Measurements from ENCODE around the gene BPIFB2.

The BPIFB2 gene

DNA sequence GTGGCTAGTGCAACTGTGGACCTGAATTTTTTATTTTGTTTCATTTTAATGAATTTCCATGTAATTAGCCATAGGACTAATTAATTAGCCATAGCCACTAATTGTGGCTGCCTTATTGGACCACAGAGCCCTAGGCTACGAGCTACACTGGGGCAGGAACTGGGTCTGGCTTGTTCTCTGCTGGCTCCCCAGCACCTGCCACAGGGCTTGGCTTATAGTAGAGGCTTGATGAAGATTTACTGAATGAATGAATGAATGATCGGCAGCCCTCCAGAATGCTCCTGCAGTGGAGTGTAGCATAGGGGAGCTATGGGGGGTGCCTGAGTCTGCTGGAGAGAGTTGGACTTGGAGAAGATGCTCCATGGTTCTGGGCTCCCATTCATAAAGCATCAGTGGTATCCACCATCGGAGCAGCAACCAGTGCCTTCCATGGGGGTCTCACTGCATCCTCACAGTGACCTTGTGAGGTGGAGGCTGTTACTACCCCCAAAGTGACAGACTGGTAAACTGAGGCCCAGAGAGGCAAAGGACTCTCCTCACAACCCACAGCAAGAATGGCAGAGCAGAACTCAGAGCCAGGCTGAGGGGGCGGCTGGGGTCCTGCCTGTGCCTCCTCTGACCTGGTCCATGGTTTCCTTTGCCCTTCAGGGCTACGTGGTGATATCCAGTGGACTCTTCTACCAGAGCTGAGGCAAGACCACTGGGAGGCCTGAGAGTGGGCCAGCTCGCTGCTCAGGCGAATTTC is 15.4 kb downstream of the BPIFB2 start:
- DNase-seq (ENCODE audit: low read depth), result no peak

DNA sequence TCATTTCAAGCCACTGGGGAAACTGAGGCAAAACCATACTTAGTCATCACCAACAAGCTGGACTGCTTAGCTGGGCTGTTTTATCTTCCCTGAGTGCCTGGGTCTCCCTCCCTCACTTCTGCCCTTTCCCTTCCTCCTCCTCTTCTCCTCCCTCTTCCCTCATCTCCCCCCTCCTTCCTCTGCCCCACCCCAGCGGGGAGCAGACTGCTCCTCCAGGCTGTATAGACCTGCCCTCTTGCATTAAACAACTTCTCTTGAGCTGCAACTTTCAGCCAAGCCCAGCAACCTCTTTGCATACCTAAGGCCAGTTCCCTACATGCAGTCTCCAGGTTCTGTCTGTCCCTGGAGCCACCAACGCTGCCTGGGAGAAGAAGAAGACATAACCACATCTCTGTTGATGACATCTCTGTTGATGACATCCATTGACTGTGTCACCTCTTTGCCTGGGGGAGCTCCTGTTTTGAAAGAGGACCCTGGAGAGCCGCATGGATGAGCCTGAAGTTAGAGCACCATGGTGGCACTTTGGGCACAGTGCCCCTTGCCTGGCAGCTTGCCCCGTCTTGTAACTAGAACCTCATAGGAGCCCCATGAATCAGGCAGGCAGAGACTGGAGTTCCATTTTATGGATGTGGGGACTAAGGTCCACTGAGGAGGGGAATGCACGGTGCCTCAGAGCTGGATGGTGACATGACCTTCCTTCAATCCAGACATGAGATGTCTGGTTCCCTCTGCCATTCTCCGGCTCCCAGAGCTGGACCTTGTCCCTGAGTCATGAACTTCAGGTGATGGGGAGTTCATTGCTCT is 16.1 kb downstream of the BPIFB2 start:
- no peak for DNase-seq (ENCODE audit: low read depth)

DNA sequence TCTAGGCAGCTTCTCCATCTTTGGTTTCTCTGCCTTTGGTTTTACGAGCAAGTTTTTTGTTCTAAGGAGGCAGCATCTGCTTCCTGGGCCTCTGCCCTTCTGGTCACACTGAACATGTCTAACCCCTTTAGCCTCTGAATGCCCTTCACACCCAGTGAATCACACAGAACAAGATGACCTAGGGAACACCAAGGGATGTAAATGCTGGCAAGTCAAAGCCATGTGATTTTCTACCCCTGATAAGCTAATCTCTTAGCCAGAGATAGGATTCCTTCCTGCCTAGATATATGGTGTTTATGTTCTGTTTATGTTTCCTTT is 16.7 kb downstream of the BPIFB2 start:
- DNase-seq (ENCODE audit: low read depth), result no peak

DNA sequence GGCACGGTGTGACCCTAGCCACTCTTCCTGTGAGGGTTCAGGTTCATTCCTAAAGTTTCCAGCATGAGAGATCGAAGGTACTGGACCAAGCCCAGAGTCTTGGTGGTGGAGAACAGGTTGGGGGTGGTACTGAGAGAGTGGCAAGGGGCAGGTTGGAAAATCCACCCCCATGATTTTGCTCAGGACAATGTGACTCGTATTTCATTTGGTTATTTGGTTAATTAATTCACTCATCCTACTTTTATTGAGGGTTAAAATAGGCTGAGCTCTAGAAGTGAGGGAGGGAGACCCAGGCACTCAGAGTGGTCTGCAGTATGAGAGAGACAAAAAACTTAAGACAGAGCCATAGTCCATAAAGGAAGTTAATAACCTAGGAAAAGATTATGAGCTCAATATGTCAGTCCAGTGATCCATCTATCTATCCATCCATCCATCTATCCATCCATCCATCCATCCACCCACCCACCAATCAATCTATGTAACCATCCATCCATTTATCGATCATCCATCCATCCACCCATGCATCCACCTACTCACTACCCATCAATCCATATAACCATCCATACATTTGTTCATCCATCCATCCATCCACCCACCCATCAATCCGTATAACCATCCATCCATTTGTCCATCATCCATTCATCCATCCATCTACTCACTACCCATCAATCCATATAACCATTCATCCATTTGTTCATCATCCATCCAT is 17.3 kb downstream of the BPIFB2 start:
- no peak for DNase-seq (ENCODE audit: low read depth)

DNA sequence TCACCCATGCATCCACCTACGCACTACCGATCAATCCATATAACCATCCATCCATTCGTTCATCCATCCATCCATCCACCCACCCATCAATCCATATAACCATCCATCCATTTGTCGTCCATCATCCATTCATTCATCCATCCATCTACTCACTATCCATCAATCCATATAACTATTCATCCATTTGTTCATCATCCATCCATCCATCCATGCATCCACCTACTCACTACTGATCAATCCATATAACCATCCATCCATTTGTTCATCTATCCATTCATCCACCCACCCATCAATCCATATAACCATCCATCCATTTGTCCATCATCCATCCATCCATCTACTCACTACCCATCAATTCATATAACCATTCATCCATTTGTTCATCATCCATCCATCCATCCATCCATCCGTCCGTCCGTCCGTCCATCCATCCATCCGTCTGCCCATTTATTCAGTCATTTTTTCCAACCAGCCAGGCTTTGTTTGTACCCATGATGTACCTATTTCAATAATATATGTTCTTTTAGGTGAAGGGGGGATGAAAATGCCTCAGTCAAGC is 17.9 kb downstream of the BPIFB2 start:
- DNase-seq (ENCODE audit: low read depth), result no peak

DNA sequence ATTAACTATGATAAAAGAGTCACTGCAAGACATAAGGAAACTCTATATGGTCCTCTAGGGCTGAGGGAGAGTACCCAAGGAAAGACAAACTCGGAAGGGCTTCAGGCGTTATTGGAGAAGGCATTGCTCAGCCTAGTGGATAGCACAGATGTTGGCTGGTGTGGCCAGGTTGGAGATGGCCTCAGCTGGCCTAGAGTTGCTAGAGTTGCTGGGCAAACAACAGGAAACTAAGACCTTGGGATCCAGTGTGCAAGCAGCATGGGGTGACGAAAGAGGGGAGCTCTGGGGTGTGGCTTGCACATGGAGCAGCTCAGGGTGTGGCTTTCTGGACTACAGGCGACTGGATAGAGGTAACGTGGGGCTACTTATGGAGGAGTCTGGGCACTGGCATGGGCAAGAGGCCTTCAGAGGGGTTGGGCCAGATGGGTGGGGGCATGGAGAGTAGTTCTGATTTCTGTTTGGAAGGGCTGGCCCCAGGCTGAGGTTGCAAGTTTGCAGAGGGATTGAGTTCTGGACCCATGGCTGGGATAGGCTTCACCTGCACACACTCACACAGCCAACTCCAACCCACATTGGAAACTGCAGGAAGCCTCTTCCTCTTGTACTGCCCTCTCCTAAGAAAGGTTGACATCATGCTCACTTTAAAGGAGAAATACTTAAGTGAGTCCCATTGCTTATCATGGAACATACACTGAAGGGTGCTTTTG is 18.7 kb downstream of the BPIFB2 start:
- DNase-seq (ENCODE audit: low read depth), result no peak

DNA sequence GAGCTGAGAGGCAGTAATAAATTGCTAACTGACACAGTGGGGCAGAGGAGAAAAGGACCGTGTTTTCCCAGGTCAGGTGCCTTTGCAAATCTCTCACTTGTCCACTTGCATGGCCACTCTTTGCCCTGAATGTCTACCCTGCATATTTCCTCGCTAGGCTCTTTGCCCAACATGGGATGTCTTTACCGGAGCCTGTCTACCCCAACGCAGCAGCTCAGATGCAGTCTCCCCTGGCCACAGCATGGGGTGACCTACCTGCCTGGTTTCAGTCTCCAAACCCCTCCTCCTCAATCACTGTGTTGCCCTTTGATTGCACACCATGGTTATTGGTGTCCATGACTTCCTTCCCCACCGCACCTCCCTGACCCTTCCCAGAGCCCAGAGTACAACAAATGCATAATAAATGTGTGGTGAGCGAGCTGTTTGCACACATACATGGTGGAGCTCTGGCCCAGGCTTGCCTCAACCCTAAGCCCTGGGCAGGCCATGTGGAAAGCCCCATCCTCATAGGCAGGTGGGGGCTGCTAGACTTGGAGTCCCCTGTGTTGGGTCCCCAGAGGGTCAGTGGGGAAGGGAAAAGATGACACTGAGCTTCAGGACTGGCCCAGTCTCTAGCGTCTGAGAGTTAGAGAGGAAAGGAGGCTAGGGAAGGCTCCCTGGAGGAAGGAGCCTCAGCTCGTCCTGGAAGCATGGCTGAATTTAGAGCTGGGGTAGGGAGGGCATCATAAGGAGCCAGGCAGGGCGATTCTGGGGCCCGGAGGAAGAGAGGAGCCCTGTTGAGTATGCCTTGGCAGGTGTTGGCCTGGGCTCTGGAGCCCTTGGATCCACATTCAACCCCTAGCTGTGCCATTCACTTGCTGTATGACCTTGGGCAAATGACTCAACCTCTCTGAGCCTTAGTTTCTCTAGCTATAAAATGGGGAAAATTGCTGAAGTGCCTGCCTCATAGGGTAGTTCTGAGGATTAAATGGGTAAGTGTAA is 19.6 kb downstream of the BPIFB2 start:
- DNase-seq (ENCODE audit: low read depth), result no peak

DNA sequence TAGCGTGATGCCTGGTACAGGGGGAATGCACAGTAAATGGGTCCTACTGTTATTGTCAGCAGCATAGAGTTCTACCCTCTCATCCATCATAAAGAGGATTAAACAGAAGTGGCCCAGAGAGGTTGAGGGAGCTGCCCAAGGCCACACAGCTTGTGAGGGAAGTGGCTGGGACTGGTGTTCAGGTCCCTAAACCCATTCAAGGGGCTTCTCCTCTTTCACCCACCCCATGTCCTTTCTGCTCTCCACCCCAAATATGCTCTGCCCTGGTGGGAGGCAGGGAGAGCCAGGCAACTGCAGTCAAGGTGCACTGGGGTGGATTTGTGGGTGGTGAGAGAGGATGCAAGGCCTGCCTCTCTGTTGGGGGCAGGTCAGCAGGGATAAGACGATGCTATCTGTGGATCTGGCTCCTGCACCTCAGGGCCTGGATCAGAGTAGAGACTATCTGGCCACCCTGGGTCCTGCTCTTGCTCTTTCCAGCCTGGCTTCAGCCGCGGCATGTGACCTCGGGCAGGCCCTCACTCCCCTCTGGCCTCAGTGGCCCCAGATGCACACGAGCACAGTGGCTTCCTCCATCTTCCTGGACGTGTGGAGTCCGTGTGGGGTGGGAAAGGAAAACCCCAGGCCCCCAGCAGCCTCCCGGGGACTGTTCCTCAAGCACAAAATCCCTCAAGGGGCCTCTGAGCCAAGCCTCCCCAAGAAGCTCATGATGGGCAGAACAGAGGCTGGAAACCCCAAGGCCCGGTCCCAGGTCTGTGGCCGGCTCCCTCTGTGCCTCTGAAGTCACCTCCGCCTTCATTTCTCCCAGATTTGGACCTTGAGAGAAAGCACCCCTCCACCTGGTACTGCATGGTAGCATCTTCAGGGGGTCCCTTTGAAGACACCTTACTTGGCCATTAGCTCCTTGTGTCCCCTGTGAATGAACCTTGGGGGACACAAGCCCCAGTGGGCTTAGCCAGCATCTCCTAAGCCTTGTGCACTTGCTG is 20.6 kb downstream of the BPIFB2 start:
- no peak for DNase-seq (ENCODE audit: low read depth)

DNA sequence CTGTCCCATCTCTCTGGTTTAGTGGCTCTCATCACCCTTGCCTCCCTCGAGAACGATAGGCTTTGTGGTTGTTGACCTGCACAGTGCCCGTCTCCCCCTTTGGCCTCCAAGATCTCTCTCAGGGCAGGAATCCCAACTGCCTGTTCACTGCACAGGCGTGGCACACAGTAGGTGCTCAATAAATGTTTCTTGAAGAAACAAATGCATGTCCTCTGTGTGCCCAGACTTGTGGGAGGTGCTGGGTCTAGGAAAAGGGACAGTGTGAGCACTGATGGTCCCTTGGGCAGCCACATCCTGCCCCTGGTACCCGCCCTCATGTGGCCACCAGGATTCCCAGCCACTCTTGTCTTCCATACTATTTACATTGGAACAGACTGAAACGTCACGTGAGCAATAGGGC is 21.4 kb downstream of the BPIFB2 start:
- no peak for DNase-seq (ENCODE audit: low read depth)

DNA sequence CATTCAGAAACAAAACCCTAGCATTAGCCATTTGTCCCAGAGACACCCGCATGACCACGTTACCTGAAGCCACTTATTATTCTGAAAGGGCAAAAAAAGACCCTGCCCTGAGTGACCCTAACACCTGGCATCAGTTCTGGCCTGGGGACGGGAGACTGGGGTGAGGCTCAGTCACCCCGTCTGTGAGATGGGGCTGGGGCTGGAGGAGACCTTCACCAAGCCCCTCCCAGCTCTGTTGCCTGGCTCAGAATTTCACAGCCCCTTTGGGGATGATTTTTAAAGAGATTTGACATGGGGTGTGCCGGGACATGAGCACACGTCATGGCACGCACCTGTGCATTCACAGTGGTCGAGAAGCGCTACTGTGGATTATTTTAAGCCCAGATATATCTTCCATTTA is 22.6 kb downstream of the BPIFB2 start:
- no peak for DNase-seq (ENCODE audit: low read depth)

DNA sequence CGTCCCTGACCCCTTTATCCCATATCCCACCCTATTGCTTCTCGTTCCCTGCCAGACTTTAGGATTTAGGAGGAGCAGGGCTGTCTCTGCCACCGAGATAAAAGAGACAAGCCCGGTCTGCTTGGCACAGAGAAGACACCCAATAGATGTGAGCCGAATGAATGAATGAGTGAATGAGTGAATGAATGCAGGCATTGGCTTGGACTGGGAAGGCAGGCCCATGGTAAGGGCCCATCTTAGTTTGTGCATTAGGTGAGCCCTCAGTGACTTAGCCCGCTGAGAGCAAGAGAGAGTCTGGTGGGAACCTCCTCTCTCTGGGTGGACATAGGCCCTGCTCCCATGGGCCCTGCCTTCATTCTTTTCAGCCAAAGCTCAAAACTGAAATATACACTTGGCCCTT is 23.1 kb downstream of the BPIFB2 start:
- no peak for DNase-seq (ENCODE audit: low read depth)

DNA sequence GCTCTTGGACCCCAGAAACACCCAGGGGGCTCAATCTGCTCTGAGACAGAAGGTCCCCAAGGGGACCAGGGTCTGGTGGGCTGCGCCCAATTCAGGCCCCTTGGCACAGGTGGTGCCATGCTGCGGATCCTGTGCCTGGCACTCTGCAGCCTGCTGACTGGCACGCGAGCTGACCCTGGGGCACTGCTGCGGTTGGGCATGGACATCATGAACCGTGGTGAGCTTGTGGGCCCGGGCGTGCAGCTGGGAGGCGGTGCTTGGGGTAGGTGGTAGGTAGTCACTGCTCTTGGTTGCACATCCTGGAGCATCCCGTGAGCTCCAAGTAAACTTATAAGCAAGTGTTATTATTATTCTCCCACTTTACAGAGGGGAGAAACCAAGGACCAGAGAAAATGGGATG is 24.0 kb downstream of the BPIFB2 start, which contains the start of gene BPIFB6:
BPIFB6 (plus strand) TSS at position 118 of the 400 bp plus-strand sequence; CDS start at position 118, 0 bp downstream.
- no peak for DNase-seq (ENCODE audit: low read depth)

DNA sequence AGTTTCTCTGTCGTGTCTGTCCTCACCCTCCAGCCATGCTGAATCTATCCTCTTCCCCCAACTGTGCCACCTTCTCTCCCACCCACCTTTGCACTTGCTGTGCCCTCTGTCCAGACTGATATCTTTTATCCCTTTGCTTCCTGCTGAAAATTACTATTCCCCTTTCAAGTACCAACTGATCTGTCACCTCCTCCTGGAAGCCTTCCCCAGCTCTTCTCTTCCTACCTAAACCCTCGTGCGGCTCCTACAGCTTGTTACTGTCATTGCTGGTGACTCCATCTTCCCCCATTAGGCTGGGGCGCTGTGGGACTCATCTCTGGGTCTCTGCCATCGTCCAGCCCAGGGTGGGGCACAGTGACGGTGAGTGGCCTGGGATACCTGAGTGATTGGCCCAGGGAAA is 25.1 kb downstream of the BPIFB2 start:
- no peak for DNase-seq (ENCODE audit: low read depth)

DNA sequence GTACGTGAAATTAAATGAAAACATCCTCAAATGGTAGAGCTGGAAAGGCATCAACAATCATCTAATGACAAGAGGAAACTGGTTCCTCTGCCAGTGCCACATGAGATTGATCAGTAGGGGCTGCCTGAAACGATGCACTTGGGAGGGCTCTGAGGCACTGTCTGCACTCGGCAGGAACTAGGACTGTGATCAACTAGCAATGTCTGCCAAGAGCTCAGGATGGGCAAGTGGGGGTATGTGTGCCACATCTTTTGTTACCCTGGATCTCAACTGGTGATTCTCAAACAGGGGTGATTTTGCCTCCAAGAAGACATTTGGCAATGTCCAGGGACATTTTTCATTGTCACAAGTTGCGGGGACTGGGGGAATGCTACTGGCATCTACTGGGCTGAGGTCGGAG is 25.9 kb downstream of the BPIFB2 start:
- no peak for DNase-seq (ENCODE audit: low read depth)

DNA sequence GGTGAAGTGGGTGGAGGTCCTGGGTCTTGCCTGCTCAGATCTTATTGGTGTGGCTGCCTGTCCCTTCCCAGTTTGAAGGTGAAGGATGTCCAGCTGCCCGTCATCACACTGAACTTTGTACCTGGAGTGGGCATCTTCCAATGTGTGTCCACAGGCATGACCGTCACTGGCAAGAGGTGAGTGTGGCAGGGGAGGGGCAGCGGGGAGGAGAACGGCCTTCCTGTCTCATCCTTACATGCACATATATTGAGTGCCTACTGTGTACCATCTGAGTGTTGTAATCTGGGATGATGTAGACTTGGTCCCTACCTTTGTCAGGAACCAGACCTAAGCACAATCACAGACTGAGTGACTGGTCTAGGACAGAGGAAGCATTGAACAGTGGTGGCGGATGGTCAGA is 26.6 kb downstream of the BPIFB2 start:
- DNase-seq (ENCODE audit: low read depth), result no peak

DNA sequence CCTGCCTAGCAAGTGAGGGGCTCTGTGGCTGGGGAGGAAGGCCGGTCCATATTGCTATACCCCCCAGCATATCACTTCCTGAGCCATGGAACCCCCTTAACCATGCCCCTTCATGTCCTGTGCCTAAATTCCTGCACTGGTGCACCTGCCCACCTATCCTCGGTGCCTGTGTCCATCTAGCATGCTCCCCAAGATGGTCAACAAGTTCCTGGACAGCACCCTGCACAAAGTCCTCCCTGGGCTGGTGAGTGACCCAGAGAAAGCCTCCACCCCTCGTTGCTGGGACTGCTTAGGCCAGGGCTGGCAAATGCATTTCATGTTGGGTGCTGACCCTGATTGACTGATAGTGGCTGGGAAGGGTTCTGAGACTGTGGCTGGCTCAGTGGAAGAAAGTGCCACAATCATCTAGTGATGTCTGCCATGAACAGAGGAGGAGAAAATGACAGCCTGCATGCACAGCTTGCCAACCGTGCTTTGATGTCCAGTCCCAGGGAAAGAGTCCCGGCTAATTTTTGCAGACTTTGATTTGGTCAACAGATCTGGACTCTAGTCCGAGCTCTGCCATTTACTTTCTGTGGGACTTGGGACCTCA is 27.5 kb downstream of the BPIFB2 start:
- no peak for DNase-seq (ENCODE audit: low read depth)

DNA sequence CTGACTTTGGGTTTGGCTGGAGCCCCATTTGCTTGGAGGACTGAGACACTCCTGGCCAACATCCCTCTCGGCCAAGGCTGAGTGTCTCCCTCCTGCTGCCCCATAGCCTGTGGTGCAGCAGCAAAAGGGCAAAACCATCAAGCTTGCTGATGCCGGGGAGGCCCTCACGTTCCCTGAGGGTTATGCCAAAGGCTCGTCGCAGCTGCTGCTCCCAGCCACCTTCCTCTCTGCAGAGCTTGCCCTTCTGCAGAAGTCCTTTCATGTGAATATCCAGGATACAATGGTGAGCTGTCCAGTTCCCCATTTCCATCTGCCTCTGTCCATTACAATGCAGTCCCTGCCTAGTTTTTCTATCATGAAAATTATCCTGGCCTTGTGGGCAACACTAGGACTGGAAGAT is 30.0 kb downstream of the BPIFB2 start:
- DNase-seq (ENCODE audit: low read depth), result no peak

DNA sequence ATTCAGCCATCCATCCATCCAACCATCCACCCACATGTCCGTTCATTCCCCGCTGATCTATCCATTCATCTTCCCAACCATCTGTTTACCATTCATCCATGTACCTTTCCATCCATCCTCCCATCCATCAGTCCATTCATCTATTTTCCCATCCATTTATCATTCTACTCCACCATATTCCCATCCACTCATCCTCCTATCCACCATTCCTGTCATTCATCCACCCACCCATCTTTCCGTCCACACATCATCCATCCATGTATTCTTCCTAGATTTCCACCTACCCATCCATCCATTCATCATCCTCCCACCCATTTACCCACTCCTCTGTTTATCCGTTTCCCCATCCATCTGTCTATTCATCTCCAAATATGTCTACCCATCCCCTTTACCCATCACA is 30.7 kb downstream of the BPIFB2 start:
- no peak for DNase-seq (ENCODE audit: low read depth)

DNA sequence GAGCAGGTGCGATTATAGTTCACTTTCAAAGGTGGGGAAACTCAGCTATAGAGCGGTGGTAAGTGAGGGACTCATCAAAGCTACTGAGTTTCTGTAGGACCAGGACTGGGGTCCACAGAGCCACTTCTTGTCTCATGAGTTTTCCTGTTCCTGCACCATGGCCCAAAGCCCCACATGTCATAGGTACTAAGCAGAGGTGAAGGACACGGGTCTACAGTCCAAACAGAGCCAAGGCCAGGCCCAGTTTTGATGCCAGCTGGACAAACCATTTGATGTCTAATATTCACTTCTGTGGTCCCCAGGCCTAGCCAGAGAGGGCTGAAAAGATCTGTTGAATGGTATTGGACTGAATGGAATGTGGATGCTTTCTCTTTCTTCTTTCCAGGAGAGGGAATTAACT is 34.9 kb downstream of the BPIFB2 start:
- DNase-seq (ENCODE audit: low read depth), result no peak

Measured in activated T-cell treated with anti-CD3 and anti-CD28 coated beads for 24 hours (primary cell).